OCI-LY1 (cell line): ENCODE results near the gene PXT1.

ENCODE experiments used
- H2AFZ ChIP-seq: fragments of 200-600 bp; sonication (generic), shearing (Covaris generic); 2 replicates; pipeline ENCODE4 v1.6.0; 2014; ENCODE audit warnings: antibody characterized with exemption, mild to moderate bottlenecking, low read length
- H3F3A ChIP-seq: fragments of 200-600 bp; sonication (generic), shearing (Covaris generic); 2 replicates; pipeline ENCODE4 v1.6.0; 2014; ENCODE audit warnings: mild to moderate bottlenecking, antibody characterized with exemption, low read length, moderate library complexity; ENCODE audit not compliant: insufficient read depth
- H3K27ac ChIP-seq: fragments of 200-600 bp; sonication (generic); 2 replicates; pipeline ENCODE4 v1.5.1; 2014; ENCODE audit warnings: low read length, mixed run types, mild to moderate bottlenecking, low read depth; ENCODE audit not compliant: poor library complexity, severe bottlenecking
- H3K27me3 ChIP-seq: fragments of 200-600 bp; sonication (generic); 2 replicates; pipeline ENCODE4 v1.6.0; 2014; ENCODE audit warnings: antibody characterized with exemption, mild to moderate bottlenecking, low read length, moderate library complexity; ENCODE audit not compliant: insufficient read depth
- H3K36me3 ChIP-seq: fragments of 200-600 bp; sonication (generic); 2 replicates; pipeline ENCODE4 v1.6.1; 2014; ENCODE audit warnings: mild to moderate bottlenecking, antibody characterized with exemption, low read length, moderate library complexity, mixed read lengths; ENCODE audit not compliant: insufficient read depth
- H3K4me1 ChIP-seq: fragments of 200-600 bp; sonication (generic); 2 replicates; pipeline ENCODE4 v1.5.1; 2014; ENCODE audit warnings: mild to moderate bottlenecking, low read length, moderate library complexity; ENCODE audit not compliant: insufficient read depth, severe bottlenecking
- H3K4me2 ChIP-seq: fragments of 200-600 bp; sonication (generic), shearing (Covaris generic); 2 replicates; pipeline ENCODE4 v1.6.1; 2014; ENCODE audit warnings: low read length
- H3K4me3 ChIP-seq: fragments of 200-600 bp; sonication (generic); 2 replicates; pipeline ENCODE4 v1.5.1; 2014; ENCODE audit warnings: low read length, low read depth, mild to moderate bottlenecking, mixed read lengths; ENCODE audit not compliant: poor library complexity, severe bottlenecking
- H3K79me2 ChIP-seq: fragments of 200-600 bp; shearing (Covaris generic); 2 replicates; pipeline ENCODE4 v1.6.1; 2016; ENCODE audit warnings: mixed run types, low read length, mixed read lengths; ENCODE audit not compliant: insufficient read depth
- H3K9ac ChIP-seq: fragments of 200-600 bp; sonication (generic), shearing (Covaris generic); 2 replicates; pipeline ENCODE4 v1.6.1; 2014; ENCODE audit warnings: mild to moderate bottlenecking, low read length, mixed read lengths
- H3K9me2 ChIP-seq: fragments of 200-600 bp; sonication (generic), shearing (Covaris generic); 2 replicates; pipeline ENCODE4 v1.6.1; 2014; ENCODE audit warnings: low read depth, mild to moderate bottlenecking, low read length, mixed read lengths
- H3K9me3 ChIP-seq: fragments of 200-600 bp; shearing (Covaris generic); 2 replicates; pipeline ENCODE4 v1.6.1; 2014; ENCODE audit warnings: low read length, mixed read lengths
- H4K20me1 ChIP-seq: fragments of 200-600 bp; sonication (generic), shearing (Covaris generic); 2 replicates; pipeline ENCODE4 v1.6.0; 2016; ENCODE audit warnings: mild to moderate bottlenecking, low read length; ENCODE audit not compliant: insufficient read depth
- EZH2 ChIP-seq: fragments of 200-600 bp; sonication (generic), shearing (Covaris generic); IDR thresholded peaks from 2 replicates; pipeline ENCODE4 v1.8.0; 2017; ENCODE audit warnings: borderline replicate concordance, mixed run types, mild to moderate bottlenecking, antibody characterized with exemption, low read length, moderate library complexity, mixed read lengths
- TF ChIP-seq, protein P1 (sequence below): fragments of 200-600 bp; sonication (generic), shearing (Covaris generic); IDR thresholded peaks from 2 replicates; pipeline ENCODE4 v1.5.1; 2017; ENCODE audit warnings: mild to moderate bottlenecking, antibody characterized with exemption, low read length, moderate library complexity, mixed read lengths

PXT1 gene, protein sequence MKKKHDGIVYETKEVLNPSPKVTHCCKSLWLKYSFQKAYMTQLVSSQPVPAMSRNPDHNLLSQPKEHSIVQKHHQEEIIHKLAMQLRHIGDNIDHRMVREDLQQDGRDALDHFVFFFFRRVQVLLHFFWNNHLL

DNA sequence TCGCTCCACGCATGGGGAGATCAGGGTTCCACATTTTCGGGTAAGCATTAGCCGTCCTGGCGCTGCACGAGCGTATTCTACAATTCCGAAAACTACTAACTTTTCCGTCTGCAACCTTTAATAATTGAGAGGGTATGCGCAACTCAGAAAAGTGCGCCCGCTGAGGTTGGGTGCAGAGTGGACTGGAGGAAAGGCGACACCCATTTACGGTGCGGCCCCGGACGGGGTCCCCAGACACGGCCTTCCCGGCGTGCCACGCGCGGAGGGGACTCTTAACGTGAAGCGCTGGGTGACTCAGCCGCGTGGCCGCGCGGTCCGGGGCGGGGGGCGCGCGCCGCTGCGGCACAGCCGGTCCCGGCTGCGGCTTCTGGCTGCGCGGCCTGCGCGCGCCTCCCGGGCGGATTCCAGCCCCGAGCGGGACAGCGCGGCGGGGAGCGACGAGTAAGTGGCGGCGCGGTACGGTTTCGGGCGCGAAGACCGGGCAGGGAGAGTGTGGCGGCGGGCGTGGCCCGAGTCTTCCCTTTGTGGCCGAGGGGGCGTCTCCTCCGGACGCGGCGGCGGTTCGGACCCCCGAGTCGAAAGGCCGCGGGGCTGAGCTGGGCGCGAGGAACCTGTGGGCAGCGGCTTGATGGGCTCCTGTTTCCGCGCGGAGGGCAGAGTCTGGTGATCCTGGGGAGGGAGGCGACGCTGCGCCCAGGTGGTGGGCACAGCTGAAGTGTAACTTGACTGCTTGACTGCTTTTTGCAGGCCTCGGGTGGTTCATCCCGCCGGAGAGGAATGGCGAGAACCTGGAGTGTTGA, at the start of gene PXT1, which contains the start of gene KCTD20:
Gene PXT1 (minus strand): TSS at position 184 of the 800 bp plus-strand sequence. CDS start 16,772 bp downstream, outside the sequence.
Gene KCTD20 (plus strand): TSS at position 330 of the 800 bp plus-strand sequence. CDS start 27,098 bp downstream, outside the sequence.
- Histone ChIP-seq H3K4me3 (peak within 1 kb of the TSS; percentile 73), H3K4me2 (peak within 1 kb of the TSS; percentile 86), H3K9me2 (no peaks in the 10 kb centered on the region), H3K9me3 (no peaks in the 10 kb centered on the region), H3K36me3 (peaks cover 15% of the 10 kb centered on the region), H3K9ac (peak within 1 kb of the TSS; percentile 74), H3K79me2 (peaks cover 47% of the 10 kb centered on the region), H2AFZ (peak within 1 kb of the TSS; percentile 23; the same call in 1 of the 2 replicates), H3K27ac (peak within 1 kb of the TSS; percentile 86), H3K27me3 (no peaks in the 10 kb centered on the region), H3F3A (peaks cover 5% of the 10 kb centered on the region; the same call in 1 of the 2 replicates), H4K20me1 (no peaks in the 10 kb centered on the region), H3K4me1 (peaks cover 29% of the 10 kb centered on the region)
- no peak for TF ChIP-seq EZH2
- TF ChIP-seq, protein P1, sequence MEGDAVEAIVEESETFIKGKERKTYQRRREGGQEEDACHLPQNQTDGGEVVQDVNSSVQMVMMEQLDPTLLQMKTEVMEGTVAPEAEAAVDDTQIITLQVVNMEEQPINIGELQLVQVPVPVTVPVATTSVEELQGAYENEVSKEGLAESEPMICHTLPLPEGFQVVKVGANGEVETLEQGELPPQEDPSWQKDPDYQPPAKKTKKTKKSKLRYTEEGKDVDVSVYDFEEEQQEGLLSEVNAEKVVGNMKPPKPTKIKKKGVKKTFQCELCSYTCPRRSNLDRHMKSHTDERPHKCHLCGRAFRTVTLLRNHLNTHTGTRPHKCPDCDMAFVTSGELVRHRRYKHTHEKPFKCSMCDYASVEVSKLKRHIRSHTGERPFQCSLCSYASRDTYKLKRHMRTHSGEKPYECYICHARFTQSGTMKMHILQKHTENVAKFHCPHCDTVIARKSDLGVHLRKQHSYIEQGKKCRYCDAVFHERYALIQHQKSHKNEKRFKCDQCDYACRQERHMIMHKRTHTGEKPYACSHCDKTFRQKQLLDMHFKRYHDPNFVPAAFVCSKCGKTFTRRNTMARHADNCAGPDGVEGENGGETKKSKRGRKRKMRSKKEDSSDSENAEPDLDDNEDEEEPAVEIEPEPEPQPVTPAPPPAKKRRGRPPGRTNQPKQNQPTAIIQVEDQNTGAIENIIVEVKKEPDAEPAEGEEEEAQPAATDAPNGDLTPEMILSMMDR = no peak

DNA sequence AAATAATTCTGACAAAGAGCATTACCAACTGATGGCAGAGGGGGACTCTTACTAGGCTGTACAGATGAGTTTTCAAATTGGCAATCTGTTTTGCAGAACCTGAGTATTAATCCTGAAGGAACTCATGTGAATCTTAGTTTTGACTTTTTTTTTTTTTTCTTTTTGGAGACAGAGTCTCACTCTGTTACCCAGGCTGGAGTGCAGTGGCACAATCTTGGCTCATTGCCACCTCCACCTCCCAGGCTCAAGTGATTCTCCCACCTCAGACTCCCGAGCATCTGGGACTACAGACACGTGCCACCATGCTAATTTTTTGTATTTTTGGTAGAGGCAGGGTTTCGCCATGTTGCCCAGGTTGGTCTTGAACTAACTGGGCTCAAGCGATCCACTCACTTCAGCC, 49.4 kb upstream of the PXT1 start:
- Histone ChIP-seq H3K4me2 (no peak overlapping the region), H3K36me3 (peaks cover 63% of the 10 kb centered on the region)
- TF ChIP-seq, protein P1 = no peak
- TF ChIP-seq EZH2 = no peak

DNA sequence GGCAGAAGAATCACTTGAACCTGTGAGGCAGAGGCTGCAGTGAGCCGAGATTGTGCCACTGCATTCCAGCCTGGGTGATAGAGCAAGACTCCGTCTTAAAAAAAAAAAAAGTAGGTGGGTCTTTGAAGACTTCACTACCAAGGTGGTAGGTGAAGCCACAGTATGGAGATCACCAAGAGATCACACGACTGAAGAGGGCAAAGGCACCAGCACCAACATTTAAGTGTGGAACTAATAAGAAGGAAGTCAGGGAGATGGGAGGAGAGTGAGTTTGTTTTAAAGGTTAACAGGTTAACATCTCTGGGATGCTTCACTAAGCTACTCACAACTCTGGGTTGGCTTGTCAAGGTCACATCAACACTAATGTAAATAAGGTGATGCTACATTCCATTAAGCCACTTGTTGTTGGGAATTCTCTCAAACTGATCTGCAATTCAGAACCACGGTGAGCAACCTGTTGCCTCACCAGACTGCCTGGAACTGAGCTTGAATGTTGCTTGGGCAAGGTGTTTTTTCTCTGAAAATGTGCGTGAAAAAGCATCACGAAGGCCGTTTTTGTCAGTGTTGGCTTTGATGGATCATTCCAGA, 48.8 kb upstream of the PXT1 start:
- Histone ChIP-seq H3K27me3 (no peaks in the 10 kb centered on the region), H2AFZ (no peak overlapping the region), H3K4me1 (no peaks in the 10 kb centered on the region), H3K9ac (no peak overlapping the region), H3K27ac (no peak overlapping the region), H3K9me2 (no peaks in the 10 kb centered on the region), H3K36me3 (peaks cover 63% of the 10 kb centered on the region), H3K9me3 (no peaks in the 10 kb centered on the region), H4K20me1 (no peaks in the 10 kb centered on the region), H3K4me3 (no peak overlapping the region), H3F3A (no peaks in the 10 kb centered on the region), H3K79me2 (no peaks in the 10 kb centered on the region), H3K4me2 (no peak overlapping the region)
- TF ChIP-seq, protein P1 = no peak
- TF ChIP-seq EZH2 = no peak

More for the DNA sequence above, 49.4 kb upstream of the PXT1 start:
- Histone ChIP-seq H3K9ac (no peak overlapping the region), H3F3A (no peaks in the 10 kb centered on the region), H3K27ac (no peak overlapping the region), H3K4me1 (no peaks in the 10 kb centered on the region), H3K4me3 (no peak overlapping the region), H3K79me2 (no peaks in the 10 kb centered on the region), H3K9me2 (no peaks in the 10 kb centered on the region), H4K20me1 (no peaks in the 10 kb centered on the region), H3K9me3 (no peaks in the 10 kb centered on the region), H2AFZ (no peak overlapping the region), H3K27me3 (no peaks in the 10 kb centered on the region)
